SJSA1 (cell line): ENCODE data around the gene KIRREL2. TPM values are rescaled to one million over a fixed set of nuclear protein-coding genes. Genes with fewer than 3 reads are reported as not detected.

Experiments used
- DNase-seq, 2 experiments: peaks; one replicate each; pipeline ENCODE4 v3.0.0-alpha.2; 2015 to 2020; ENCODE audit warnings: low spot score in 2 of 2, low read depth in 1 of 2
- H3K27ac ChIP-seq: fragments of 250-450 bp; sonication (Bioruptor Pico); 2 replicates; pipeline ENCODE4 v1.5.1; 2020; ENCODE audit warnings: mild to moderate bottlenecking, moderate library complexity
- H3K27me3 ChIP-seq: fragments of 250-450 bp; sonication (Bioruptor Pico); replicated peaks from 2 replicates; pipeline ENCODE4 v1.5.1; 2020; ENCODE audit warnings: mild to moderate bottlenecking, moderate library complexity
- H3K36me3 ChIP-seq: fragments of 250-450 bp; sonication (Bioruptor Pico); 2 replicates; pipeline ENCODE4 v1.5.1; 2020; ENCODE audit warnings: mild to moderate bottlenecking
- H3K4me1 ChIP-seq: fragments of 250-450 bp; sonication (Bioruptor Pico); replicated peaks from 2 replicates; pipeline ENCODE4 v1.6.1; 2021; ENCODE audit warnings: mild to moderate bottlenecking
- H3K4me3 ChIP-seq: fragments of 250-450 bp; sonication (Bioruptor Pico); 2 replicates; pipeline ENCODE4 v1.5.1; 2020; ENCODE audit warnings: mild to moderate bottlenecking
- H3K9me3 ChIP-seq: fragments of 250-450 bp; sonication (Bioruptor Pico); replicated peaks from 2 replicates; pipeline ENCODE4 v1.5.1; 2020; ENCODE audit warnings: mild to moderate bottlenecking
- total RNA-seq: library from RNA; depleted of rRNA; stranded (reverse); fragments of >200 nt; shearing (Covaris generic); gene quantifications from 2 replicates; pipeline ENCODE4 v1.2.3, GENCODE V29; 2014

Gene KIRREL2
- total RNA-seq, 1 experiment from 2014 or later: not detected

DNA sequence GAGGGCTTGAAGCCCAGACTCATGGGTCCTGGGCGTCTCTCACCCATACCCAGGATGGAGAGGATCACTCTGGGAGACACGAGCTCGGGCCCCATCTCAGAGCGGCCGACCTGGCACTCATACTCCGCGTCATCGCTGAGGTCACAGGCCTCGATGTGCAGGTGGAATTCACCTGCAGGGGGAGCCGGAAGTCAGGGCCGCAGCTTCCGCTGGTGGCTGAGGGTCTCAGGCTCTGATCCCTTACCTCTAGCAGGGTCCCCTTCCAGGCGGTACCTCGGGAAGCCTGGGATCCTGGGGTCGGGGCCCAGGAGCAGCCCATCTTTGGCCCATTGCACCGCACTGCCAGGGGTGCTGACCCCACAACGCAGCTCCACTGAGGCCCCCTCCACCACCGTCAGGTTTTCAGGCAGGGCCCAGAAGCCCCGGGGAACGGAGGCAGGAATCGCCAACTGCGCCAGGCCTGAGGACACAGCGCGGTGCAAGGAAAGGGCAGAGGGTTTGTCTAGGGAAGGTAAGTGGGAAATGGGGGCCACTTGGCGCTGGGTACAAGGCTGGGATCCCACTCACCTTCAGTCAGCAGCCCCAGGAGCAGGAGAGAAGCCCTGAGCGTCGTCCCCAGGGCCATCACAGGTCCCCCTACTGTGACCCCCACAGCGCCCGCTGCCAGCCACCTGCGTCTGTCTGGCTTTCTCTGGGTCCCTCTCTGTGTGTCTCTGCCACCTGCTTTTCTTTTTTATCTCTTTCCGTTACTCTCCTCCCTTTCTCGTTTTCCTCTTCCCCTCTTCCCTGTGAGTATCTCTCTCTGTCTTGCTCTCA, 5.3 kb upstream of the KIRREL2 start:
- no peak overlapping the region for H3K27ac ChIP-seq
- no peak overlapping the region for H3K4me3 ChIP-seq
- H3K9me3 ChIP-seq: no peaks in the 10 kb centered on the region
- DNase-seq: no peak
- H3K27me3 ChIP-seq: peaks cover 47% of the 10 kb centered on the region
- H3K36me3 ChIP-seq: no peaks in the 10 kb centered on the region
- no peaks in the 10 kb centered on the region for H3K4me1 ChIP-seq

DNA sequence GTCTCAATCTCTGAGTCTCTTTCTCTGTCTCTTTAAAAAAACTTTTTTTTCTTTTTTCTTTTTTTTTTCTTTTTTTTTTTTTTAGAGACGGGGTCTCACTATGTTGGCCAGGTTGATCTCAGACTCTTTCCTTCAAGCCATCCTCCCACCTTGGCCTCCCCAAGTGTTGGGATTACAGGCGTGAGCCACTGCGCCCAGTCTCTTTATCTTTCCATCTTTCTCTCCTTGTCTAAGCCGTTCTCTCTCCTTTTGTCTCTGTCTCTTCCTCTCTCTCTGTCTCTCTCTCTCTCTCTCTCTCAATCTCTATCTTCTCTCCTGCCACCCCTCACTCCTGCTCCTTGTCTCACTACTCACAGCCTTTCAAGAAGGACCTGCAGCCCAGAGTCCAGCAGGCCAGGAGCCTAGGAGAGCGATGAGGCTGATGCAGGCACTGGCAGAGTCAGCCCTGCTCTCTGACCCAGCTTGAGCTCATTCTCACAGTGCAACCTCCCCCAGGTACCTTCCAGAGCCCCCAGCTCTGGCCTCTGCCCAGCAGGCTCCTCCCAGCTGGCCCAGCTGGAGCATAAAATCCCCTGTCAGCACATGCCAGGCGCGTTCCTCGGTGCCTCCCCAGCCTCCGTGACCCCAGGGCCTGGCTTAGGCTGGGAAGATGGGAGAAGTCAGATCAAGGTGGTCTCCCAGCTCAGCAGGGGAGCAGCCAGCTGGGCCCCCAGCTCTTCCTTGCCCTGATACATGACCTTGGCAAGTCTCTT, 4.5 kb upstream of the KIRREL2 start, which contains the start of gene NPHS1:
Gene NPHS1, minus strand, starts transcription at position 476 of the 752 bp plus-strand sequence. CDS start 667 bp downstream, outside the sequence.
- peaks cover 50% of the 10 kb centered on the region for H3K27me3 ChIP-seq

DNA sequence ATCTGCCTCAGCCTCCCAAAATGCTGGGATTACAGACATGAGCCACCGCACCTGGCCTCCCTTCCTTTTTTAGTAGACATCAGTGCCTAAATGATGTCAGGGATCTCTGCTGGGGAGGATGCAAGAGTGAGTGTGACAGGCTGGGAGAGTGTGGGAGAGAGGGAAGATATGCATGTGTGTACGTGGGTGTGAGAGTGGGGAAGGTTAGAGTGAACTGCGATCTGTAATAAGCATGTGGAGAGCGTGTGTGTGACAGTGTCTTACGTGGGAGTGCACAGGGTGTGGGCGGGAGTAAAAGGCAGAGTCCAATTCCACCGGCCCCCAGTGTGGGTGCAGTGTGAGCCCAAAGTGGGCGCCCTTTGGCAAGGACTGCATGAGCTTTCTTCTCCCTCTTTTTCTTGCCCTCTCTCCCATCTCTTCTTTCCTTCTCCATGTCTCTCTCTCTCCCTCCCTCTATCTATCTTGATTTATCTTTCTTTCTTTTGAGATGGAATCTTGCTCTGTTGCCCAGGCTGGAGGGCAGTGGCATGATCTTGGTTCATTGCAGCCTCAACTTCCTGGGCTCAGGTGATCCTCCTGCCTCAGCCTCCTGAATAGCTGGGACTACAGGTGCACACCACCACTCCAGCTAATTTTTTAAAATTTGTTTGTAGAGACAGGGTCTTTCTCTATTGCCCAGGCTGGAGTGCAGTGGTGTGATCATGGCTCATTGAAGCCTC, 3.5 kb upstream of the KIRREL2 start:
- no peak for DNase-seq
- Histone ChIP-seq H3K27ac (no peak overlapping the region), H3K36me3 (no peaks in the 10 kb centered on the region), H3K4me3 (no peak overlapping the region), H3K4me1 (no peaks in the 10 kb centered on the region), H3K27me3 (peaks cover 51% of the 10 kb centered on the region), H3K9me3 (no peaks in the 10 kb centered on the region)

More for the DNA sequence above, 4.5 kb upstream of the KIRREL2 start, which contains the start of gene NPHS1:
- Histone ChIP-seq H3K27ac (no peak within 1 kb of the TSS), H3K36me3 (no peaks in the 10 kb centered on the region), H3K4me3 (no peak within 1 kb of the TSS), H3K4me1 (no peaks in the 10 kb centered on the region), H3K9me3 (no peaks in the 10 kb centered on the region)
- DNase-seq: no peak

DNA sequence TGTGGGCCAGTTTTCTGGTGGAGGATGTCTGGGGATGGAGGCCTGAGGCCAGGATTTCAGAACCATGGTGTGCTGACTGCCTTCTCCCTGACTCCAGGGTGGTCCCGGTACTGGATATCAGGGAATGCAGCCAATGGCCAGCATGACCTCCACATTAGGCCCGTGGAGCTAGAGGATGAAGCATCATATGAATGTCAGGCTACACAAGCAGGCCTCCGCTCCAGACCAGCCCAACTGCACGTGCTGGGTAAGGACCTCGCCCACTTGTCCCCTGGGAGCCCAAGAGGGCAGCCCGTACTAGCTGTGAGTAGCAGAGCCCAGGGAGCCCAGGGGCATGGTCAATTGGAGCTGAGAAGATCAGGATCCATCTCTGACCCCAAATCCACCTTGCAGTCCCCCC, 1.6 kb downstream of the KIRREL2 start:
- Histone ChIP-seq H3K27me3 (peaks cover 75% of the 10 kb centered on the region), H3K4me3 (no peak overlapping the region), H3K9me3 (no peaks in the 10 kb centered on the region), H3K27ac (no peak overlapping the region), H3K4me1 (no peaks in the 10 kb centered on the region), H3K36me3 (no peaks in the 10 kb centered on the region)
- DNase-seq: no peak

DNA sequence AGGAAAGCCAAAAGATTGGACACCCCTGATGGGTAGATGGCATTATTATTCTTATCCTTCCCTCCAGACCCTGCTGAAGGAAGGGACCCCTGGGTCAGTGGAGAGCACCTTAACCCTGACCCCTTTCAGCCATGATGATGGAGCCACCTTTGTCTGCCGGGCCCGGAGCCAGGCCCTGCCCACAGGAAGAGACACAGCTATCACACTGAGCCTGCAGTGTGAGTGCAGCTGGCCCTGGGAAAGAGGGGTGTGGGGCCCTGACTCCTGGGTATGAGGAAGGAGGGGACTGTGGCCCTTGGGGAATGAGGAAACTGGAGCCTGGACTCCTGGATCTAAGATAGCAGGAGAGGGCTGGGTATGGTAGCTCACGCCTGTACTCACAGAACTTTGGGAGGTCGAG, 2.7 kb downstream of the KIRREL2 start:
- DNase-seq: no peak

DNA sequence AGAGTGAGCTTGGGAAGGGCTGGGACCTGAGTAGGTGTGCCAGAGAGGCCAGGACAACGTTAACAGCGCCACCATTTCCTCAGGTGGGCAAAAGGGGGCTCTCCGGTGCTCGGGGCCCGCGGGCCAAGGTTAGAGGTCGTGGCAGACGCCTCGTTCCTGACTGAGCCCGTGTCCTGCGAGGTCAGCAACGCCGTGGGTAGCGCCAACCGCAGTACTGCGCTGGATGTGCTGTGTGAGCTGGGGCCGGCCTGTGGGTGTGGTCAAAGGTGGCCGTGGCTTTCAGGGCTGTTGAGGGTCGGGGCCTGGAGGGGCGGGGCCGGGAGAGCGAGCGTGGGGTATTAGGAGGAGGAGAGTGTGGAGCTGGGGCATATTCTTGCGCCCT, 3.7 kb downstream of the KIRREL2 start:
- H3K9me3 ChIP-seq: no peaks in the 10 kb centered on the region
- peaks cover 61% of the 10 kb centered on the region for H3K27me3 ChIP-seq
- H3K36me3 ChIP-seq: no peaks in the 10 kb centered on the region
- H3K4me1 ChIP-seq: no peaks in the 10 kb centered on the region
- no peak overlapping the region for H3K4me3 ChIP-seq
- no peak overlapping the region for H3K27ac ChIP-seq
- DNase-seq: no peak

More for the DNA sequence above, 2.7 kb downstream of the KIRREL2 start:
- H3K4me3 ChIP-seq: no peak overlapping the region
- H3K36me3 ChIP-seq: no peaks in the 10 kb centered on the region
- H3K9me3 ChIP-seq: no peaks in the 10 kb centered on the region
- H3K27ac ChIP-seq: no peak overlapping the region
- H3K4me1 ChIP-seq: no peaks in the 10 kb centered on the region
- peaks cover 71% of the 10 kb centered on the region for H3K27me3 ChIP-seq

DNA sequence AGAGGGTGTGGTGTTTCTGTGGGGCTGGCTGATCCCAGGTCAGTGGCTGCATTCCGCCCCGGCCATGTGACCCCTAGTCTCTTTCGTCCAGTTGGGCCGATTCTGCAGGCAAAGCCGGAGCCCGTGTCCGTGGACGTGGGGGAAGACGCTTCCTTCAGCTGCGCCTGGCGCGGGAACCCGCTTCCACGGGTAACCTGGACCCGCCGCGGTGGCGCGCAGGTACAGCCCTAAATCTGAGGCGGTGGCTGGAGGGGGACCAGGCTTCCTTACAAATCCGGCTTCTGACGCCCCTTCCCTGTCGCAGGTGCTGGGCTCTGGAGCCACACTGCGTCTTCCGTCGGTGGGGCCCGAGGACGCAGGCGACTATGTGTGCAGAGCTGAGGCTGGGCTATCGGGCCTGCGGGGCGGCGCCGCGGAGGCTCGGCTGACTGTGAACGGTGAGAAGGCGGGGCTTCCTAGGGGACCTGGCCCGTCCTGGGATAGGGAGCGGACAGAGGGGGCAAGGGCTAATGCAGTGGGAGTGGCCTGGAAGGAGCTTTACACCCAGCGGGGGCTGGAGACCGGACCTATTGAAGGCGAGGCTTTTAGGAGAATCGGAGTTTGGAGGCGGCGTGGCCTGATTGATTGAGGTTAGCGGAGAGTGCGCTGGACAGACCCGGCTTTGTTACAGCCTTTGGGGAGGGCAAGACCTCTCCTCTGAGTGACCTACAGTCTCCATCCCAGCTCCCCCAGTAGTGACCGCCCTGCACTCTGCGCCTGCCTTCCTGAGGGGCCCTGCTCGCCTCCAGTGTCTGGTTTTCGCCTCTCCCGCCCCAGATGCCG, 4.3 kb downstream of the KIRREL2 start:
- Histone ChIP-seq H3K36me3 (no peaks in the 10 kb centered on the region), H3K4me3 (no peak overlapping the region), H3K27me3 (peaks cover 57% of the 10 kb centered on the region), H3K4me1 (no peaks in the 10 kb centered on the region), H3K9me3 (no peaks in the 10 kb centered on the region), H3K27ac (no peak overlapping the region)
- DNase-seq: no peak

DNA sequence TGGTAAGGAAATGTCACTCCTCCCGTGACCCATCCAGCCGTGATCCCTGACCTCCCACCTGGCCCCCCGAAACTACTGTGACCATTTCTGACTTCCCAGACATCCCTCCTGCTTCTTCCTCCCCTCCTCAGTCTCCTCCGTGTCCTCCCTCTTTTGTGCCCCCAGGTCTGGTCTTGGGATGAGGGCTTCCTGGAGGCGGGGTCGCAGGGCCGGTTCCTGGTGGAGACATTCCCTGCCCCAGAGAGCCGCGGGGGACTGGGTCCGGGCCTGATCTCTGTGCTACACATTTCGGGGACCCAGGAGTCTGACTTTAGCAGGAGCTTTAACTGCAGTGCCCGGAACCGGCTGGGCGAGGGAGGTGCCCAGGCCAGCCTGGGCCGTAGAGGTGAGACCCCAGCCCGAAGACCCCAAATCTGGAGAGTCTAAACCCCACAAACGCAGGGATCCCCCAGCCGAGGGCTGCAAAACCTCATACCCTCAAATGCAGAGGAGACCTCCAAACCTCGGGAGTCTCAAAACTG, 5.0 kb downstream of the KIRREL2 start:
- no peak for DNase-seq
- H3K4me1 ChIP-seq: no peaks in the 10 kb centered on the region
- no peaks in the 10 kb centered on the region for H3K9me3 ChIP-seq
- no peaks in the 10 kb centered on the region for H3K36me3 ChIP-seq
- no peak overlapping the region for H3K4me3 ChIP-seq
- no peak overlapping the region for H3K27ac ChIP-seq
- peaks cover 50% of the 10 kb centered on the region for H3K27me3 ChIP-seq

DNA sequence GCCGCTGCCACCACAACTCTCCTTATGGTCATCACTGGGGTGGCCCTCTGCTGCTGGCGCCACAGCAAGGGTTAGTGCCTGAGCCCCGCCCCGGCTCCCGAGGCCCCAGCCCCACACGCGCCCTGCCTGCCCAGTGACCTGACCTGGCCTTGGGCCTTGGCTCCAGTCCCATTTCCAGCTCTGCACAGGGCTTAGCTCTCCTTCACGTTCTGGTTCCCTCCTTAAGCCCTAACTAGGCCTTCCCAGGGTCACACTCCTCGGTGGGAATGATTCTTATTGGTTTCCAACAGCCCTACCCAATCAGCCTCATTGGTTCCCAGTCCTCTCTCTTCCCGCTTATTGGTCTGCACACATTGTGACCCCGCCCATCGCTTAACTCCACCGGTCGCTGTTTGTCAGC, 5.8 kb downstream of the KIRREL2 start:
- Histone ChIP-seq H3K36me3 (no peaks in the 10 kb centered on the region), H3K27ac (no peak overlapping the region), H3K9me3 (no peaks in the 10 kb centered on the region), H3K4me3 (no peak overlapping the region), H3K4me1 (no peaks in the 10 kb centered on the region), H3K27me3 (peaks cover 45% of the 10 kb centered on the region)
- DNase-seq: no peak

DNA sequence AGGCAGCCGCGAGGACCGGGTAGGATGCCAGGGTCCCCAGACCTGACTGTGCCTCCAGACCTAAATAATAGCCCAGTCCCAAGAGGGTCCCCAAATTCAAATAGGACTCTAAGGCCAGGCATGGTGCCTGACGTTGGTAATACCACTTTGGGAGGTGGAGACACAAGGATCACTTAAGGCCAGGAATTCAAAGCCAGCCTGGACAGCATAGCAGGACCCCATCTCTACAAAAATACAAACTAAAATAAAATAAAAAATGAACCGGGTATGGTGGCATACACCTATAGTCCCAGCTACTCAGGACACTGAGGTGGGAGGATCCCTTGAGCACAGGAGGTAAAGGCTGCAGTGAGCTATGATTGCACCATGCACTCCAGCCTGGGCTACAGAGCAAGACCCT, 6.3 kb downstream of the KIRREL2 start:
- Histone ChIP-seq H3K27ac (no peak overlapping the region), H3K36me3 (no peaks in the 10 kb centered on the region), H3K9me3 (no peaks in the 10 kb centered on the region), H3K4me3 (no peak overlapping the region), H3K27me3 (peaks cover 48% of the 10 kb centered on the region), H3K4me1 (peaks cover 1% of the 10 kb centered on the region)
- no peak for DNase-seq

DNA sequence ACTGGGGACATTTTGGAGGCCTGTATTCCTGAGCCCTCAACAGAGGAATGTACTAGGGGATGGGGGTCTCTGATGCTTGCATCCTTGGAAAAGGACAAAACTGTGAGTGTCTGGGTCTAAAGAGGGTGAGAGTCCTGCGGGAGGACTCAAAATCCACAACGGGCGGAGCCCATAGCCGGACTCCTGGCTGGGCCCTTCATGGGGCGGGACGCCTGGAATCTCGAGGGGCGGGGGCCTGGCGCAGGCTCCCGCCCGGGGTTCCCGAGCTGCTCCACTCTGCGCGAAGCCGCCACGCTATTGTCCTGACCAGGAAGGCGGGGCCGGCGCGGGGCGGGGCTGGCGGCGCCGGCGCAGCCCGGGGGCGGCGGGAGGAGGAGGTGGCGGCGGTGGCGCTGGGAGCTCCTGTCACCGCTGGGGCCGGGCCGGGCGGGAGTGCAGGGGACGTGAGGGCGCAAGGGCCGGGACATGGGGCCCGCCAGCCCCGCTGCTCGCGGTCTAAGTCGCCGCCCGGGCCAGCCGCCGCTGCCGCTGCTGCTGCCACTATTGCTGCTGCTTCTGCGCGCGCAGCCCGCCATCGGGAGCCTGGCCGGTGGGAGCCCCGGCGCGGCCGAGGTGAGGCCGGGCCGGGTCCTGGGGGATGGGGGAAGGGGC, 11.6 kb downstream of the KIRREL2 start, which contains the start of gene APLP1:
Gene APLP1, plus strand, starts transcription at position 403 of the 651 bp plus-strand sequence. Its CDS starts 63 bp downstream, at position 466.
- no peaks in the 10 kb centered on the region for H3K36me3 ChIP-seq
- peaks cover 17% of the 10 kb centered on the region; the same call in 1 of the 2 replicates for H3K27me3 ChIP-seq
- no peak within 1 kb of the TSS for H3K27ac ChIP-seq
- H3K4me1 ChIP-seq: peaks cover 20% of the 10 kb centered on the region
- peak; percentile 25 to 68 for DNase-seq
- no peaks in the 10 kb centered on the region for H3K9me3 ChIP-seq
- H3K4me3 ChIP-seq: peak within 1 kb of the TSS; percentile 44

DNA sequence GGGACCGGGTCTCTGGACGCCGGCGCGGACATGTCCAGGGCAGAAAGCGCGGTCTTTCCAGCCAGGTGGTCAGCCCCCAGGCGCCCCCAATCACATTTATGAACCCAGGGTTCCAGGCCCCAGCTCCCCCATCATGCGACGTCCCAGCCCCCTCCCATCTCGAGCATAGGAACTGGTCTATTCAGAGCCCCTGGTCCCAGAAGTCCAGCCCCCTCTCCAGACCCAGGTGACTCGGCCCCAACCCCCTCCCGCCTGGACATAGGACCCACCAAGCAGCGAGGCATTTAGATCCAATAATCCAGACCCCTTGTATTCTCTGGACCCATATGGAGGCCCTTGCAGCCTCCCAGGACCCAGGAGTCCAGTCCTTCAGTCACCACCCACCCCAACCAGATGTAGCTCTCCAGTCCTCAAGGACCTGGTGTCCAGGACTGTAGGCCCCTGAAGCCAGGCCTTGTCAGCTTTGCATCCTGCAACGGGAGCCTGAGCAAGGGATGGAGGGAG, 12.2 kb downstream of the KIRREL2 start:
- no peak for DNase-seq

More for the DNA sequence above, 12.2 kb downstream of the KIRREL2 start:
- Histone ChIP-seq H3K36me3 (no peaks in the 10 kb centered on the region), H3K9me3 (no peaks in the 10 kb centered on the region), H3K4me3 (peak overlapping the region; percentile 44), H3K4me1 (peaks cover 20% of the 10 kb centered on the region), H3K27ac (no peak overlapping the region), H3K27me3 (peaks cover 17% of the 10 kb centered on the region; the same call in 1 of the 2 replicates)
